Smooth muscle cell (in vitro differentiated cells): ENCODE data around the gene ADAMTS16. TPM values are rescaled to one million over a fixed set of nuclear protein-coding genes. Genes with fewer than 3 reads are reported as not detected.

ENCODE experiments used
- DNase-seq: peaks from one replicate; lab custom pipeline; 2025; ENCODE audit not compliant: unreplicated experiment; lab: John Stamatoyannopoulos, UW
- H2AFZ ChIP-seq: fragments of 200-600 bp; sonication (generic); 2 replicates; pipeline ENCODE4 v1.6.0; 2016; ENCODE audit warnings: antibody characterized with exemption, low read depth, mild to moderate bottlenecking
- H3F3A ChIP-seq: fragments of 200-600 bp; sonication (generic); 2 replicates; pipeline ENCODE4 v1.6.0; 2017; ENCODE audit warnings: antibody characterized with exemption, low read depth
- H3K27ac ChIP-seq: fragments of 200-600 bp; sonication (generic); 2 replicates; pipeline ENCODE4 v1.5.1; 2016; ENCODE audit warnings: low read depth, mild to moderate bottlenecking
- H3K27me3 ChIP-seq: fragments of 200-600 bp; sonication (generic); 2 replicates; pipeline ENCODE4 v1.6.1; 2016; ENCODE audit warnings: low read depth, mild to moderate bottlenecking
- H3K36me3 ChIP-seq: fragments of 200-600 bp; sonication (generic); 2 replicates; pipeline ENCODE4 v1.5.1; 2016; ENCODE audit warnings: low read depth
- H3K4me1 ChIP-seq: fragments of 200-600 bp; sonication (generic); 2 replicates; pipeline ENCODE4 v1.5.1; 2016; ENCODE audit warnings: low read depth
- H3K4me2 ChIP-seq: fragments of 200-600 bp; sonication (generic); 2 replicates; pipeline ENCODE4 v1.6.0; 2016; ENCODE audit warnings: mild to moderate bottlenecking
- H3K4me3 ChIP-seq: fragments of 200-600 bp; sonication (generic); 2 replicates; pipeline ENCODE4 v1.5.1; 2016; ENCODE audit warnings: mild to moderate bottlenecking
- H3K79me2 ChIP-seq: fragments of 200-600 bp; sonication (generic); 2 replicates; pipeline ENCODE4 v1.6.0; 2016; ENCODE audit warnings: low read depth, mild to moderate bottlenecking
- H3K9ac ChIP-seq: fragments of 200-600 bp; sonication (generic); 2 replicates; pipeline ENCODE4 v1.6.0; 2016; ENCODE audit warnings: low read depth
- H3K9me3 ChIP-seq: fragments of 200-600 bp; sonication (generic); replicated peaks from 2 replicates; pipeline ENCODE4 v1.5.1; 2016; ENCODE audit warnings: low read depth
- H4K20me1 ChIP-seq: fragments of 200-600 bp; sonication (generic); 2 replicates; pipeline ENCODE4 v1.6.0; 2016; ENCODE audit warnings: low read depth
- CTCF ChIP-seq: fragments of 200-600 bp; sonication (generic); IDR thresholded peaks from 2 replicates; pipeline ENCODE4 v1.5.1; 2017; ENCODE audit warnings: borderline replicate concordance, mild to moderate bottlenecking, antibody characterized with exemption; ENCODE audit not compliant: insufficient read depth, poor library complexity, severe bottlenecking
- WGBS: methylation state at CpG from one replicate; pipeline ENCODE4 v1.1.7; 2016; ENCODE audit warnings: low lambda C conversion rate; 5-methylcytosine and 5-hydroxymethylcytosine counted together
- polyA plus RNA-seq: library from polyadenylated mRNA; unstranded; fragments of >200 nt; fragmentation: Nextera tagmentation; extraction: Ambion mirVana; gene quantifications from 2 replicates; pipeline ENCODE4 v1.2.1, GENCODE V29; 2016
- total RNA-seq: library from RNA; depleted of rRNA; stranded (reverse); fragments of >200 nt; gene quantifications from 2 replicates; pipeline ENCODE4 v1.2.3, GENCODE V29; 2014

Gene ADAMTS16
- total and polyA plus RNA-seq, 2 experiments from 2014 or later: 4.7 to 6.2 TPM

- Histone ChIP-seq H3K4me1 (peaks cover 7% of the 10 kb centered on the region), H3K9me3 (no peaks in the 10 kb centered on the region), H3K9ac (no peak overlapping the region), H2AFZ (no peak overlapping the region), H3K27me3 (peaks cover 7% of the 10 kb centered on the region), H3K27ac (peak overlapping the region; percentile 68), H3K4me3 (no peak overlapping the region), H3K79me2 (no peaks in the 10 kb centered on the region), H3K36me3 (no peaks in the 10 kb centered on the region), H4K20me1 (no peaks in the 10 kb centered on the region), H3K4me2 (peak overlapping the region; percentile 23), H3F3A (no peaks in the 10 kb centered on the region)
- no peak for TF ChIP-seq CTCF
- 73% methylated on average over 18 of the region's 18 CpGs for WGBS
- DNase-seq: no peak
Observed at GRCh38 chr5:5145651-5146529, 5.8 kb downstream of the ADAMTS16 start.

GRCh38 chr5:5146530-5147160 lies 6.5 kb downstream of the ADAMTS16 start:
- Histone ChIP-seq H3K9me3 (no peaks in the 10 kb centered on the region), H3K36me3 (no peaks in the 10 kb centered on the region), H3K27me3 (no peaks in the 10 kb centered on the region), H3K79me2 (no peaks in the 10 kb centered on the region), H4K20me1 (no peaks in the 10 kb centered on the region), H3K9ac (no peak overlapping the region), H3F3A (no peaks in the 10 kb centered on the region), H3K4me1 (no peaks in the 10 kb centered on the region), H3K4me3 (no peak overlapping the region), H3K27ac (peak overlapping the region; percentile 68), H3K4me2 (peak overlapping the region; percentile 23), H2AFZ (no peak overlapping the region)
- no peak for DNase-seq
- 89% methylated on average over 11 of the region's 11 CpGs for WGBS
- no peak for TF ChIP-seq CTCF

- no peak for TF ChIP-seq CTCF
- Histone ChIP-seq H3K9ac (no peak overlapping the region), H3K27me3 (no peaks in the 10 kb centered on the region), H3K9me3 (no peaks in the 10 kb centered on the region), H3F3A (no peaks in the 10 kb centered on the region), H3K4me2 (no peak overlapping the region), H3K36me3 (no peaks in the 10 kb centered on the region), H3K27ac (no peak overlapping the region), H3K4me1 (no peaks in the 10 kb centered on the region), H3K79me2 (no peaks in the 10 kb centered on the region), H3K4me3 (no peak overlapping the region), H4K20me1 (no peaks in the 10 kb centered on the region), H2AFZ (no peak overlapping the region)
- WGBS: 28% methylated on average over 1 of the region's 1 CpG
- no peak for DNase-seq
Observed at GRCh38 chr5:5149154-5149553, 9.0 kb downstream of the ADAMTS16 start.

GRCh38 chr5:5150667-5151066 lies 10.5 kb downstream of the ADAMTS16 start:
- Histone ChIP-seq H3K79me2 (no peaks in the 10 kb centered on the region), H3K4me2 (no peak overlapping the region), H2AFZ (no peak overlapping the region), H3K9ac (no peak overlapping the region), H3K27me3 (no peaks in the 10 kb centered on the region), H3K9me3 (no peaks in the 10 kb centered on the region), H3K36me3 (no peaks in the 10 kb centered on the region), H4K20me1 (no peaks in the 10 kb centered on the region), H3K27ac (no peak overlapping the region), H3K4me1 (no peaks in the 10 kb centered on the region), H3K4me3 (no peak overlapping the region), H3F3A (no peaks in the 10 kb centered on the region)
- TF ChIP-seq CTCF: no peak
- DNase-seq: no peak
- 95% methylated on average over 3 of the region's 3 CpGs for WGBS
